T-helper 22 cell (primary cell): ENCODE data around the gene MACROD1.

Experiments used
- DNase-seq: peaks from one replicate; pipeline ENCODE4 v3.0.0-alpha.2; 2020; ENCODE audit warnings: low read depth

The MACROD1 gene

DNA sequence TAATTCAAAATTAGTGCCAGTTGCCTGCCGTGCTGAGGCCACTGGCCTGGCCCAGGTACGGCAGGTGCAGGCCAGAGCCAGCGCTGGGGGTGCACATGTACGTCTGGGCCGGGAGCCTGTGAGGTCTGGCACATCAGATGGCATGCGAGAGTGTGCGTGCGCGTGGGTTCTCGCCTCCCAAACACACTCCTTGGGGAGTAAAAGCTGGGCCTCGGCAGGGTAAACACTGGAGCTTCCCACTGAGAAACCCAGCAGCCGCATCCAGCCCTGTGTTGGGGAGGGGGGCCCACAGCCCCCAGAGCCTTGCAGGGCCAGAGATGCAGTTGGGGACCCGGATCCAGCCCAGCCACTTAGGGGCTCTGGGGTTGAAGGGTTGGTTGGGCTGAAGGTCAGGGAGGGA, 92.4 kb downstream of the MACROD1 start:
- no peak for DNase-seq

DNA sequence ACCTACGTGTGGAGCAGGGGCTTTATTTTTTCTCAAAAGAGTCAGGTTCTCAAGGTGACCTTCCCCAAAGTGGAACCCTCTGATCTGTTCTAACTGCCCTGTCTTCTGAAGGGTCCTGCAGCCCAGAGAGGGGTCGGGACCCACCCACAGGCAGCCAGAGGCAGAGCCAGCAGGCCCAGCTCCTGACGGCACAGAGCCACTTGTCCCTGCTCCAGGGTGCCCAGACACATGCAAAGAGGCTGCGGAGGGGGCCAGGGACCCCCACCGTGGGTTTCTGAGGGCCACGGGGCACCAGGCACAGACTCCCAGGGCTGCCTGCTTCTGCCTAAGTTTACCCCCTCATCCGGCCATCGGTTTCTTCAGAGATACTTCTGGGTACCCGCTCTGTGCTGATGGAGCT, 93.0 kb downstream of the MACROD1 start:
- no peak for DNase-seq

DNA sequence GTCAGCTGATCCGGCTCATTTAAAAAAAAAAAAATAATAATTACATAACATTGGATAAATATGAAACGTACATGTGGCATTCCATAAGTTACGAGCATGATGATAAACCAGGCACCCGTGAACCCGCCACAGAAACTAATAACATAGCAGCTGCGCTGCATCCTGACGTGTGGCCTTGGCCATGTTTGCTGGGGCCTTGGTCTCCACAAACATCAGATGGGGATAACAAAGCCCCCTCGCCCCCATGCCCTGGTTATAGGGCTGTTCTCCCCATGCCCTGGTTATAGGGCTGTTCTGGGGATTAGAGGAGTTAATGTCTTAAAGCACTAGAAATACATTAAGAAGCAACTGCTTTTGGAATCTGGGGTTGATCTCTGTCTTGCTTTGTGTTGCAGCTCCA, 93.5 kb downstream of the MACROD1 start:
- no peak for DNase-seq

DNA sequence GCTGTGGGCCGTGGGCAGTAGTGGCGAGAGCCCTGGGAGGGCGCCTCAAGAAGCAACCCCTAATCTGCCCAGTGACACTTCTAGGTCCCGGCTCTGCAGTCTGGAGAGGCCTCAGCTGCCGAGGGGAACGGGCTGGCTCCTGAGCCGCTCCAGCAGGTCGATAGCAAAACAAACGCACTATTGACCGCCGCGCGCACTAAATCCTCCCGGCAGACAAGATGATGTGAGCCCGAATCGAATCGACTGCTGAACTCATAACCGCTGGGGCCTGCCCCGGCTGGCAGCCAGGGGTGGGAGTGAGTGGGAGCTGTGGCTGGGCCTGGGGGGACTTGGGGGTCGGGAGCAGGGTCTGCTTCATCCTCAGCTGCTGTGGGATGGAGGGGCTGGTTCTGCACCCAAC, 94.1 kb downstream of the MACROD1 start:
- no peak for DNase-seq

DNA sequence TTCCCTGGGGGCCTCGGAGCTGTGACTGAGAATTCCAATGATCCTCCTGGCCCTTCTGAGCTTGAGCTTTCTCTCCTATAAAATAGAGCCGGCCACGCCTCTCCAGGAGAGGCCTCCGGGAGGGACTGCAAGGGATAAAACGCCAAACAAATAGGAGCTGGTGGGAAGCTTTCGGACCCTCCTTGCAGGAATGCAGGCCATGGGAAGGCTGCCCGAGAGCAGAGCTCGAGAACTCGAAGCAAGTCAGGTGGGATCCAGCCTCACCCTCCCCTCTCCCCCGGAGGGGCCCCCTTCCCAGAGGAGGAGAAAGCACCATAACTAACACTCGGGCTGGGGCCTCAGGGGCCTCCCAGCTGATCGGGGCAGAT, 95.6 kb downstream of the MACROD1 start:
- no peak for DNase-seq

DNA sequence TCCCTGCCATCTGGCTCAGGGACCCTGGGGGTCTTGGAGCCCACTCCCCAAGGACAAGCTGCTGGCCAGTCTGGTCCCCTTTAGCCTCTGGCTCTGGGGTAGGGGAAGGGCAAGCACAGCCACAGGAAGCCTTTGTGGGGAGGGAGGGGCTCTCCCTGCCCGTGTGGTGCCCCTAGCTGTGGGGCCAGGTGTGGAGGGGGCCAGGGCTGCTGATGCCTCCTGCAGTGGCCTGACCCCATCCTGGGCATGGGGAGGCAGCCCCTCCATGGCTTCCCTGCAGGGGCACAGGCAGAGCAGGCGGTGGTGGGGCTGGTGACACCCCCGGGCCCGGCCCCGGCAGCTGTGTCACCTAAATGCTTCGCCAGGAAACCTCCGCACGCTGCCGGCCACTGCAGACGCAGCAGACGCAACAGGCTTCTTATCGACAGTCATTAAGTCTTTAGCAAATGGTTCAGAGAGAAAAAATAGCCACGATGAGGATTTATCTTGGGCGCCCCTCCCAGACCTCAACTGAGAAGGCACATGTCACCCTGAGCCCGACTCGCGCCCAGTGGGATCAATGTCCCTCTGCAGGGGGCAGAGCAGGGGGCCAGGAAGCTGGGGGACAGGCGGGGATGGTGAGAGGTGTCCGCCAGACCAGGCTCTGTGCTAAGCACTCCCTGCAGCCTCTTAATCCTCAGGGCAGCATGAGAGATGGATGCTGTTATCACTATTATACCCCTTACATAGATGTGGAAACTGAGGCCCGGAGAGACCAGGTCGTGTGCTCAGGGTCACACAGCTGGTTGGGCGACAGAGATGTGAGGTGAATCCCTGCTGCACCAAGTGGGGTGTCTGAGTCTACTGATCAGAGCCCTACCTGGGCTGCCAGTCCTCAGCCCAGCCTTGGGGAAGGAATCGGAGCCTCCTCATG, 96.3 kb downstream of the MACROD1 start:
- no peak for DNase-seq

DNA sequence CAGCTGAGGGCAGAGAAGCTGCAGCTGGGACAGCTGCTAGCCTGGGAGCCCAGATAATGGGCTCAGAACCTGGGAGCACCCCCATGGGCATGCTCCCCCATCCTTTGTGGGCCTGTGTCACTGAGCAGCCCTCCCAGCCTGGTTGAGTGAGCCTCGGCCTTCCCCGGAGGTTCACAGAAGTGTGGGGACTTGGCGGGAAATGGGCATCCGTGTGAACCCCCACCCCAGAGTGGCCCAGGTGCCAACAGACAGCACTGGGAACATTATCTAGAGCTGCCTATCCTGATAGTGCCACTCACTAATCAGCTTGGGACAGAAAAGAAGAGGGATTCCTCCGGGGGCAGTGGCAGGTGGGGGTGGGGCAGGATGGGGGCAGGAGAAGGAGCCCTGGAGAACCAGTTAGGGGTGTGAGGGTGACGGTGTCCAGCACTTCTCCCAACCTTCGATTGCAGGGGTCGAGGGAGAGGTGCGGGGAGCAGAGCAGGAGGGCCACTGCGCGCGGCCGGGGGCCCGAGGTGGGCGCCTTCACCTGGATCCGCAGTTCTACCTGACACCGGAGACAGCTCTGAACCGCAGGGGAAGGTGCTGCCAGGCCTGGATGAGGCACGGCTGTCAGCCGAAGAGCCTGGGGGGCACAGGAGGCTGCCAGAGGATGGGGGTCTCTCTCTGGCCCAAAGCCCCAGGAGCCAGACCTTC, 97.1 kb downstream of the MACROD1 start:
- DNase-seq: no peak

DNA sequence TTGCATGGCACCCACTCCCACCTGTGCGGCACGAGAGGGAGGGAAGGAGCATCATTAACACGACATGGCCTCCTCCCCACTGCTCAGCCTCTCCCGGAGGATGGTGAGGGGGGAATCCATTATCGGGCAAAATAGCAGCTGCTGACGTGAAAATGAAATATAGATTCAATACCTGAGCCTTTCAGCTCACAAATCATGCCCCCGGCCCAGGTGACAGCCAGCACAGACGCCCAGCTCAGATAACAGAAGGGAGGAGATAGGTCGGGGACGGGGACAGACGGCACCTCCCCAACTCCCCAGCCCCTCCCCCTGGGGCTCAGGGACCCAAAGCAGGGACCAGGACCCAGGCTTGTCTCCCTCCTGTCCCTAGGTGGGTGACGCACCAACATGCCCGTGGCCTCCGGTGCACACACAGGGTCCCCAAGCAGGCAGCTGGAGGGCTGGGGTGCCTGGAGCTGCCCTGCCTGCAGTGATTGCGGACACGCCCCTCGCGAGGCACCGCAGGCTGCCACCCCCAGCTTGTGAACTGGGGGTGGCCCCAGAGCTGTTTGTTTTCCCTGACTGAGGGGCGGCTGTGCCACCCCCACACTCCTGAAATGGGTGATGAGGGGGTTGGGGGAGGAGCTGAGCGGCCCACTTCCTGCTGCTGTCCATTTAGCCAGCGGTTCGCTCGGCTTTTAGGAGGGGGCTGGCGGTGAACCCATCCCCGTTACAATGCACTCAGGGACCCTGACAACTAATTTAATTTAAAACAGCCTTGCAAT, 98.5 kb downstream of the MACROD1 start:
- no peak for DNase-seq

DNA sequence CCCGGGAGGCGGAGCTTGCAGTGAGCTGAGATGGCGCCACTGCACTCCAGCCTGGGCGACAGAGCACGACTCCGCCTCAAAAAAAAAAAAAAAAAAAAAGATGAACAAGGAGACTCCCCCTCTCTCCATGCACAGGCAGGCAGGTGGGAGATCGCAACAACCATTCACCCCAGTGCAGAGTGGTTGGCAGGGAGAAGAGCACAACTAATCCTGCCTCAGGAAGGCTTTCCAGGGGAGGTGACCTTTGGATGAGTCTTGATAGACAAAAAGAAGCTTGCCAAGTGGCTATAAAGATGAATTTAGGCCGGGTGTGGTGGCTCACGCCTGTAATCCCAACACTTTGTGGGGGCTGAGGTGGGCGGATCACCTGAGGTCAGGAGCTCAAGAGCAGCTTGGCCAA, 100.2 kb downstream of the MACROD1 start:
- no peak for DNase-seq

DNA sequence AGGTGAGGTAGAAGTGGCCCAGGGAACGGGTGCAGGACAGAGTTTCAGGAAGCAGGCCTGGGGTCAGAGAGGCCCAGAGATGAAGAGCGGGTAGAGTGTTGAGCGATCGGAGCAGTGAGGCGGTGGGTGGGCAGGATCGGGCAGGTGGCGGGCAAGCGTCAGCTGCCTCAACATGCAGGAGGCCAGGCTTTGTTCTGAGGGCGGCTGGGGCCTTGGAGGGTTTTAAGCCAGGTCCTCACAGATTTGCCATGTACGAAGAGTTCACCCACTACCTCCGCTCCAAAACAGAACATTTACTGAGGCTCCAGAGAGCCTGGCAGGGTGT, 100.8 kb downstream of the MACROD1 start:
- DNase-seq: no peak

DNA sequence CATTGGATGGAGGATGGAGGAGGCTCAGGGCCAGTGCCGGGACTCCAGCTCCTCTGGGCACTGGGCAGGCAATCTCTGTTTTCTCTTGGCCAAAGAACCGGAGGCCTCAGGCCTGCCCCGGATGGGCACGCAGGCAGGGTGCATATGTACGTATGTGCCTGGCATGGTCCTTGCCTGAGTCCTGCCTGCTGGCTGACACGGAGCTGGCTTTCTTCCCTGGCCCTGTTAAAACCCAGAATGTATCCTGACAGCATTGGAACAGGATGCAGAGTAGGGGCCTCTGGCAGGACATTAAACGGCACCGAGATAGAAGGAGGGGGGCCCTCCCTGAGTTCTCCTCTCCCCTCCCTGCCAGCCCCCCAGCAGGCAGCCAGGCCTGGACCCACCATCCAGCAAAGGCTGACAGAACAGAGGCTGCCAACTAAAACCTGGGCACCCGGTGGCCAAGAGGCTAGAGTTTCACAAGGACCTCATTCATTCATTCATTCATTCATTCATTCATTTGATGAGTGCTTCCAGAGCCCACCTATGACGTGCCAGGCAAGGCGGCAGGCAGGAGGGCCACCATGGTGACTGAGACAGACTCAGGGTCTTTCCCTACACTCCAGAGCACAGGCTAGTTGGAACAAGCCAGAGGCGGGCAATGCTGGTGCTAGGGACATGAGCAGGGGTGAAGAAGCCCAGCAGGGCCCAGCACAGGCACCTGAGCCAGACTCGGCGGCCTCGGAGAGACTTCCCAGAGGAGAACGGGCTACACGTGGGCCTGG, 101.4 kb downstream of the MACROD1 start:
- DNase-seq: no peak

DNA sequence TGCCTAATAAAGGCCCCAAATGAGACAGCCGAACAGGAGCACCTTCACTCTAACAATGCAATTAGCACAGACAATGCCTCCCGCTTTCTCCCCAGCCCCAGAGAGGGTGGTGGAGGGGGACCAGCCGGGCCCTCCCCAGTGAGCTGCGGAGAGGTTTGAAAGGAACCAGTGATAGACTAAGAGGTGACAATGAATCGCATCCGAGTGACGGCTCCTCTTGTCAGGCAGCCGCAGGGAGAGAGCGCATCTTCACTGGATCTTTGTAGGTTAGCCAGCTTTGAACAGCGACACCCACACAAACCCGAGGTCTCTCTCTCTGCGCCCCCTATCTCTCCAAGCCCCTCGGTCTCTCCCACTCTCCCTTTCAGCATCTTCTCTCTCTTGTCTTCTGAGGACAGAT, 102.1 kb downstream of the MACROD1 start:
- no peak for DNase-seq

DNA sequence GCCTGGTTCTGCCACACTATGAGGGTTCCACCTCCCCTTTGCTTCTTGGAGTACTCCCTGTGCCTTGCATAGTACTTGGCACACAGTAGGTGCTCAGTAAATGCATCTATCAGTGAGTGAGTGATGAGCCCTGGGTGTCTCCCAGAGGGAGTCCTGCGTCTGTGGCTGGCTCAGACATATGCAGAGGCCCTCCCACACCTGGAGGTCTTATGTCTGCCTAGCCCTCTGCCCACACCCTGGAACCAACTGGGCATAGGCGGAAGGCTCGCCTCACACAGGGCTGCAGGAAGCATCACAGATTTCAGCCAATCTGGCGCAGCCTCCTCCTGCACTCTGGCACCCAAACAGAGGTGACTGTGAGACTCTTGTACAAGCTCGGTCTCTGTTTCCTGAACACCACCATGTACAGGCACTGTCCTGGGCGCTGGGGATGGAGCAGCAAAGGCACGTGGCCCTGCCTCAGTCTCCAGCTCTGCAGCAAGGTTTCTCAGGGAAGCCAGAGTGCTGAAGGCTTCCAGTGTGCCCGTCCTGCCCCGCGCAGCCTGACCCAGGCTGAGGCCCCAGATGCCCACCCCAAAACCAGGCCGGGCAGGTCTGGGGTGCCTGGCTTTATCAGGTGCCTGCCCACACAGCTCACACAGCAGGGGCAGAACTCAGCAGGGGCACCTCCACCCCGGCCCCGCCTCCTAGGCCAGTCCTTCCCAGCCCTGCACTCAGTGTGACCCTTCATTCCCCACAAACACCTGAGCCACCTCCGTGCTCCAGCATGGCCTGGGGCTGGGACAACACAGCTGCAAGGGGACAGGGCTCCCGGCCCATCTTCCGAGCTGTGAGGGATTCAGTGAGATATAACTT, 103.5 kb downstream of the MACROD1 start:
- DNase-seq: no peak

DNA sequence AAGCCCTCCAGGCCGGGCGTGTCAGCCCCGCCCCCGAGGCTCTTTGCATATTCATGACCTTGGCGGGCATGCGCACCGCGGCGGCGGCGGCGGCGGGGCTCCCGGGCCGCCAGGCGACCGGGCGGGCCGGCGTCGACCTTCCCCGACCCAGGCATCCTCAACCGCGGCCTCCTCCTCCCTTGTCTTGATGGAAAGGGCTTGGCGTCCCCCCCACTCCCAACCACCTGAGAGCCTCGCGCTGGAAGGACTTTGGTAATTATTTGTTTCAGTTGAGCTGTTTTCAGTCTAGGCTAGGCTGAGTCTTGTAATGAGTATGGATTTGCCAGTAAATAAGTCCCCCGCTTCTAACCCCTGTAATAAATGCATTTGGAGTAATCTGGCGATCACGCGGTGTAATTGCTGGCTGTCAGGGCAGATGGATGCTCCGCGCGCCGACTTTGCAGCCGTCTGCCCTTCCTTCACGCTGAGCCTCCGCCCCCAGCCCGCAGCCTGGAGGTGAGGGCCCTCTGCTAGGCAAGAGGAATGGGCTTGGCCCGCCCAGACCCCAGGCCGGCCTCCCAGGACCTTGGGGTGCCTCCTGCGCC, 105.0 kb downstream of the MACROD1 start:
- DNase-seq: peak; percentile 19

DNA sequence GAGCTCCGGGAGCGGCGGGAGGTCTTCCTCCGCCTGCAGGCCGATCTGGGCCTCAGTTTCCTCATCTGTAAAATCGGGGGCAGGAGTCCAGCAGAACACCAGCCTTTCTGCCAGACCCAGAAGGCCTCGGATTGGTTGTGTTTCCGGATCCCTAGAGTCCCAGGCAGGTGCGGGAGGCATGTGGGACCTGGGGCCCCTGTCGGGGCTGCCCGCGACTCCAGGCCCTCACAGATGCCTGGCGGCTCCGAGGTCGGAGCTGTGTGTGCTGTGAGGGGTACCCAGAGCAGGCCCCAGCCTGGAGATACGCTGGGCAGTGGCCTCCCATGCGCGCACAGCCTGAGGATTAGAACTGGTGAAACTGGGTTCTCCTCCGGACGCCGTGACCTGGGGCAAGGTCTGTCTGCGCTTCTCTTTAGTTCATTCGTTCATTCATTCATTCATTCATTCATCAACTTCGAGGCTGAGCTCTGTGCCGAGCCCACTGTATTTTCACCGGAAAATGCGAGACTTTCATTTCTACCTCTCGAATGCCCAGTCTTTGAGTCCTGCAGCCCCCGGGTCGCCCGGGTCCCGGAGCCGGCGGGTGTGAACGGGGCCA, 105.6 kb downstream of the MACROD1 start:
- DNase-seq: no peak

DNA sequence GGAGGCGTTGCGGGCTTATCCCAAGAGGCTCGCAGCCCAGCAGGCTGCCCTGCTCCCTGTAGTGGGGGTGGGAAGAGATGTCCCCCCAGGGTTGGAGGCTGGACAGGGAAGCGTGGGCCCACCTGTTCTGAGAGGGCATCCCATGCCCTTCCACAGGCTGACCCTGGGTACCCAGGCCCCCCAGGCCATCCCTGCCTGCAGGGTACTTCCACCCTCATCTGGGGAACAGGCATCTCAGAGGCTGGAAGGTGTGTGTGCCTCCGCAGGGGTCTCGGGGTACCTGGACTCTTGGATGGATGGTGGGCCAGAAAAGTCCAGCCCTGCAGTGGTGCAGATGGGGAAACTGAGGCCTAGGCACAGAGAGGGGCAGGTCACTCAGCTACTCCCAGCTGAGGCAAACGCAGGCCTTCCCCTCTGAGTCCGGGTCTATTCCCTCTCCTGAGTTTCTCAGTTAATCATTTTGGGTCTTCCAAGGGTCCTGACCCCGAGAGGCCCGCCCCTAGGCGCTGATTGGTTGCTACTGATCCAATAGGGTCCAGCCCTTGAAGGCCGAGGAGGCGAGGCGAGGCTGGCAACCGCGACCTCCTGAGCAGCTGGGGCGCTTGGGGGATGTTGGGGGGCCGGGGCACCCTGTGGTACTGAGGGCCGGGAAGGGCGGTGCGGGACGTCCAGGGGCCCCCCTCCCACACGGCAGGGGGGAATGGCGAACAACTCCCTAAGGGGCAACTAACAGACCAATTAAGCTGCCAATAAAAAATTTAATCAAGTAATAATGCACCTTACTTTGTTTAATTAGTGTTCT, 106.4 kb downstream of the MACROD1 start:
- no peak for DNase-seq

DNA sequence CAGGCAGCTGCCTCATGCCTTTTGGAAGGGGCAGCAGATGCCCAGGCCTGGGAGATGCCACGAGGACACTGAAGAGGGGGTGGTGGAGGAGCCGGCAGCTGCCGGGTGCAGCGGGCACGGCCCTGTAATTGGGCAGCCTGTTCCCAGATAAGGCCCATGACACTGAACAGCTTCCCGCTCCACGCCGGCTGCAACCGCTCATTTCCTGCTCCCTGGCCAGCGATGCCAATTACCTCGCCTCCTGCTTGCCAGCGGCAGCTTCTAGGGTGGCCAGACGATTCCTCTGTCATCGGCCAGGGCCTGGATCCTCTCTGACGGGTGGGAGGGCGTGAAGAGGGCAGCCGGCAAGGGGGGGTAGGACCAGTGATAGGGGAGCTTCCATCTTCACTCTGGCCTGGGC, 107.4 kb downstream of the MACROD1 start:
- DNase-seq: no peak

DNA sequence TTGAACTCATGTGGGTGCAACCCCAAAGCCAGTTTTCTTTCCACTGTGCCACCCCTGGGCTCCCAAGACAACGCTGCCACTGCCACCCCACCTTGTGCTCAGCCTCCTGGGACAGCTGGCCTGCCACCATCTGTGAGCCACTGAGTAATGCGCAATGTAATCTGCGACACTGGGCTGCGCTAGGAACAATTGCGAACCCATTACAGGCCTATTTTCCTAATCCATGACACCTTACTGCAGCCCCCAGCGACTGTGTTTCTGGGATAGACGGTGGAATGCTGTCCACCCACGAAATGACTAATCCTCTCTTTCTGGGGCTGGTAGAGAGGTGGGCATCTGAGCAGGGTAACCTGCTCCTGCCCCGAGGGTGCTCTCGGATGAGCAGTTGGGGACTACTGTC, 108.0 kb downstream of the MACROD1 start:
- DNase-seq: no peak

DNA sequence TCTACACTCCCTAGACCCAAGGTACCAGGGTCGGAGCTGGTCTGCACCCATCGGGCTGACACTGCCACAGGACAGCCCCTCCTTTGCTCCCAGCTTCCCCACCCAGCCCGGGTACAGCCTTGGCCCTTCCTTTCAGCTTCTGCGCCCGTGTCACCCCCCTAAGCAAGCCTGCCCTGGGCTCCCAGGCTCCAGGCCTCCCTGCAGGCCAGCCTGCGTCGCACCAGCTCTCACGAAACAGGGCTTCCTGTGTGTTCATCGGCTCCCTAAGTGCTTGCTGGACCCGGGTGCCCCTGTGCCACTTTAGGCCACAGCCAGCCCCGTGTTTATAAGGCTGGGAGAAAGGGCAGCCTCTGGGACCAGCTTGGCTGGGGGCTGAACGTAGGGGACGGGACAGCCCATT, 109.1 kb downstream of the MACROD1 start:
- DNase-seq: no peak
